ENCODE measurements around the gene ZCCHC14.
"Not testable (repeated sequence)": the region's sequence is repeated elsewhere in the genome, so short reads cannot be mapped to it uniquely, and the experiment has no call there.

DNA sequence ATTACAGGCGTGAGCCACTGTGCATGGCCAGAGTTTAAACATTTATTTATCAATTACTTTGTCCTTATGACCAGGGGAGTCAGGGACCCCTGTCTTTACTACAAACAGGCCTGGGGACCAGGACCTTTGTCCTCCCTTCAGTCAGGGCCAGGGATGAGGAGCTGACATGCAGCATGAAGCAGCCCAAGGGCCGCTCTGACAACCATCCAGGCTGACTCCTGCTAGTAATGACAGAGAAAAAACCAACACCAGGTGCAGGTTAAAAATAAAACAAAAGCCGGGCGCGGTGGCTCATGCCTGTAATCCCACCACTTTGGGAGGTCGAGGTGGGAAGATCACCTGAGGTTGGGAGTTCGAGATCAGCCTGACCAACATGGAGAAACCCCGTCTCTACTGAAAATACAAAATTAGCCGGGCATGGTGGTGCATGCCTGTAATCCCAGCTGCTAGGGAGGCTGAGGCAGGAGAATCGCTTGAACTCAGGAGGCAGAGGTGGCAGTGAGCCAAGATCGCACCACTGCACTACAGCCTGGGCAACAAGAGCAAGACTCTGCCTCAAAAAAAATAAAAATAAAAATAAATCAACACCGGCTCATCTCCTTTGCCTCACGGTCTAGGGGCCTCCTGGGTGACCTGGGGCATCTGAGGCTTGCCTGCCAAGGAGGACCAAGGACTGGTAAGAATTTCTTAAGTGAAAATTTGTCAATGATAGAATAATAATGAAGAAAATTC lies 129.8 kb downstream of the ZCCHC14 start:
- TF ChIP-seq, protein P1, sequence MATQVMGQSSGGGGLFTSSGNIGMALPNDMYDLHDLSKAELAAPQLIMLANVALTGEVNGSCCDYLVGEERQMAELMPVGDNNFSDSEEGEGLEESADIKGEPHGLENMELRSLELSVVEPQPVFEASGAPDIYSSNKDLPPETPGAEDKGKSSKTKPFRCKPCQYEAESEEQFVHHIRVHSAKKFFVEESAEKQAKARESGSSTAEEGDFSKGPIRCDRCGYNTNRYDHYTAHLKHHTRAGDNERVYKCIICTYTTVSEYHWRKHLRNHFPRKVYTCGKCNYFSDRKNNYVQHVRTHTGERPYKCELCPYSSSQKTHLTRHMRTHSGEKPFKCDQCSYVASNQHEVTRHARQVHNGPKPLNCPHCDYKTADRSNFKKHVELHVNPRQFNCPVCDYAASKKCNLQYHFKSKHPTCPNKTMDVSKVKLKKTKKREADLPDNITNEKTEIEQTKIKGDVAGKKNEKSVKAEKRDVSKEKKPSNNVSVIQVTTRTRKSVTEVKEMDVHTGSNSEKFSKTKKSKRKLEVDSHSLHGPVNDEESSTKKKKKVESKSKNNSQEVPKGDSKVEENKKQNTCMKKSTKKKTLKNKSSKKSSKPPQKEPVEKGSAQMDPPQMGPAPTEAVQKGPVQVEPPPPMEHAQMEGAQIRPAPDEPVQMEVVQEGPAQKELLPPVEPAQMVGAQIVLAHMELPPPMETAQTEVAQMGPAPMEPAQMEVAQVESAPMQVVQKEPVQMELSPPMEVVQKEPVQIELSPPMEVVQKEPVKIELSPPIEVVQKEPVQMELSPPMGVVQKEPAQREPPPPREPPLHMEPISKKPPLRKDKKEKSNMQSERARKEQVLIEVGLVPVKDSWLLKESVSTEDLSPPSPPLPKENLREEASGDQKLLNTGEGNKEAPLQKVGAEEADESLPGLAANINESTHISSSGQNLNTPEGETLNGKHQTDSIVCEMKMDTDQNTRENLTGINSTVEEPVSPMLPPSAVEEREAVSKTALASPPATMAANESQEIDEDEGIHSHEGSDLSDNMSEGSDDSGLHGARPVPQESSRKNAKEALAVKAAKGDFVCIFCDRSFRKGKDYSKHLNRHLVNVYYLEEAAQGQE (IDR thresholded peaks at IDR 0.05; ENCODE audit: insufficient replicate concordance, low read depth): not testable (repeated sequence)
- TF ChIP-seq, protein P2, sequence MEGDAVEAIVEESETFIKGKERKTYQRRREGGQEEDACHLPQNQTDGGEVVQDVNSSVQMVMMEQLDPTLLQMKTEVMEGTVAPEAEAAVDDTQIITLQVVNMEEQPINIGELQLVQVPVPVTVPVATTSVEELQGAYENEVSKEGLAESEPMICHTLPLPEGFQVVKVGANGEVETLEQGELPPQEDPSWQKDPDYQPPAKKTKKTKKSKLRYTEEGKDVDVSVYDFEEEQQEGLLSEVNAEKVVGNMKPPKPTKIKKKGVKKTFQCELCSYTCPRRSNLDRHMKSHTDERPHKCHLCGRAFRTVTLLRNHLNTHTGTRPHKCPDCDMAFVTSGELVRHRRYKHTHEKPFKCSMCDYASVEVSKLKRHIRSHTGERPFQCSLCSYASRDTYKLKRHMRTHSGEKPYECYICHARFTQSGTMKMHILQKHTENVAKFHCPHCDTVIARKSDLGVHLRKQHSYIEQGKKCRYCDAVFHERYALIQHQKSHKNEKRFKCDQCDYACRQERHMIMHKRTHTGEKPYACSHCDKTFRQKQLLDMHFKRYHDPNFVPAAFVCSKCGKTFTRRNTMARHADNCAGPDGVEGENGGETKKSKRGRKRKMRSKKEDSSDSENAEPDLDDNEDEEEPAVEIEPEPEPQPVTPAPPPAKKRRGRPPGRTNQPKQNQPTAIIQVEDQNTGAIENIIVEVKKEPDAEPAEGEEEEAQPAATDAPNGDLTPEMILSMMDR (IDR thresholded peaks at IDR 0.05; ENCODE audit: insufficient read depth, low read length): not testable (repeated sequence)
- not testable (repeated sequence) for TF ChIP-seq SPI1 (IDR thresholded peaks at IDR 0.05; ENCODE audit: borderline replicate concordance, low read depth); GABPA (IDR thresholded peaks at IDR 0.05; ENCODE audit: low read depth); POLR2AphosphoS5 (IDR thresholded peaks at IDR 0.05; ENCODE audit: low read depth)
